ENCODE results near the gene SCAPER.

GRCh38 chr15:76764004-76764403 lies 141.1 kb downstream of the SCAPER start:
- TF ChIP-seq CTCF (IDR thresholded peaks at IDR 0.05) (no peak), EZH2 (IDR thresholded peaks at IDR 0.05; ENCODE audit: borderline replicate concordance, insufficient read depth, low read depth, low read length, poor library complexity, severe bottlenecking) (no peak)
